Endodermal cell (in vitro differentiated cells): ENCODE data around the gene NT5C. TPM values are rescaled to one million over a fixed set of nuclear protein-coding genes. Genes with fewer than 3 reads are reported as not detected.

Experiments used
- DNase-seq: peaks from one replicate; pipeline ENCODE4 v3.0.0-alpha.2; 2017
- H3K27ac ChIP-seq: 2 replicates; pipeline ENCODE4 v1.5.1; 2013; ENCODE audit warnings: mild to moderate bottlenecking, low read depth, low read length, moderate library complexity
- H3K27me3 ChIP-seq: 2 replicates; pipeline ENCODE4 v1.6.1; 2013; ENCODE audit warnings: mild to moderate bottlenecking, low read length, moderate library complexity; ENCODE audit not compliant: insufficient read depth, control insufficient read depth, poor library complexity, severe bottlenecking
- H3K36me3 ChIP-seq: 2 replicates; pipeline ENCODE4 v1.7.0; 2013; ENCODE audit warnings: mild to moderate bottlenecking, low read length, moderate library complexity; ENCODE audit not compliant: control insufficient read depth, insufficient read depth
- H3K4me1 ChIP-seq: one replicate; pipeline ENCODE4 v1.7.0; 2013; ENCODE audit warnings: low read length; ENCODE audit not compliant: control insufficient read depth, insufficient read depth
- H3K4me3 ChIP-seq: 2 replicates; pipeline ENCODE4 v1.5.1; 2013; ENCODE audit warnings: mild to moderate bottlenecking, low read length, moderate library complexity
- H3K9ac ChIP-seq: 2 replicates; pipeline ENCODE4 v1.6.1; 2013; ENCODE audit warnings: mild to moderate bottlenecking, low read length, moderate library complexity; ENCODE audit not compliant: poor library complexity, severe bottlenecking; ENCODE audit errors: extremely low read depth
- H3K9me3 ChIP-seq: 2 replicates; pipeline ENCODE4 v1.6.1; 2013; ENCODE audit warnings: mild to moderate bottlenecking, low read length, moderate library complexity; ENCODE audit not compliant: control insufficient read depth
- H3K27ac Mint-ChIP-seq: 2 replicates; pipeline ENCODE4 v1.8.0; 2020; ENCODE audit warnings: mixed read lengths
- H3K27me3 Mint-ChIP-seq: 2 replicates; pipeline ENCODE4 v1.8.0; 2021; ENCODE audit warnings: mild to moderate bottlenecking, mixed read lengths; ENCODE audit not compliant: insufficient read depth
- H3K36me3 Mint-ChIP-seq: 2 replicates; pipeline ENCODE4 v1.8.0; 2020; ENCODE audit warnings: low read depth, mixed read lengths
- H3K4me1 Mint-ChIP-seq: 2 replicates; pipeline ENCODE4 v1.8.0; 2020; ENCODE audit warnings: mixed read lengths
- H3K4me3 Mint-ChIP-seq: 2 replicates; pipeline ENCODE4 v1.8.0; 2020; ENCODE audit warnings: mild to moderate bottlenecking, moderate library complexity, mixed read lengths
- H3K9me3 Mint-ChIP-seq: 2 replicates; pipeline ENCODE4 v1.8.0; 2020; ENCODE audit warnings: mild to moderate bottlenecking, mixed read lengths
- CTCF ChIP-seq: fragments of 200-600 bp; sonication (generic); conservative IDR thresholded peaks from 2 replicates; pipeline ENCODE4 v1.5.0; 2021; ENCODE audit warnings: antibody characterized with exemption, mild to moderate bottlenecking
- WGBS, 2 experiments: methylation state at CpG; one replicate each; pipeline versions ENCODE4 v1.1.5 to v1.1.7; 2013; ENCODE audit warnings: missing lambda C conversion rate in 2 of 2, mixed read lengths in 1 of 2; ENCODE audit not compliant: insufficient coverage in 1 of 2, insufficient read length in 1 of 2; 5-methylcytosine and 5-hydroxymethylcytosine counted together
- total RNA-seq, 2 donors: library from RNA; stranded (reverse); fragmentation: NEBNext Ultra II Directional in 1 of 2; extraction: Animal tissue kit (Norgen Biotek cat#: 25700) in 1 of 2; gene quantifications; 2 replicates in 1 of 2; 3 replicates in 1 of 2; pipeline ENCODE4 v1.2.1, GENCODE V29; 2021

The NT5C gene
- total RNA-seq, 2 donors from 2014 or later, result 69.1 to 80.3 TPM

GRCh38 chr17:75146592-75146991 lies 15.1 kb upstream of the NT5C start:
- no peak for DNase-seq
- no peaks in the 10 kb centered on the region for H3K4me1 Mint-ChIP-seq
- no peaks in the 10 kb centered on the region for H3K9me3 Mint-ChIP-seq
- H3K27ac Mint-ChIP-seq, result no peak overlapping the region
- H3K4me3 Mint-ChIP-seq, result no peak overlapping the region
- H3K36me3 Mint-ChIP-seq, result peaks cover 64% of the 10 kb centered on the region
- H3K9ac ChIP-seq, result no peak overlapping the region
- H3K4me3 ChIP-seq, result no peak overlapping the region
- TF ChIP-seq CTCF, result no peak
- no peak overlapping the region for H3K27ac ChIP-seq
- no peaks in the 10 kb centered on the region for H3K4me1 ChIP-seq
- H3K9me3 ChIP-seq, result no peaks in the 10 kb centered on the region
- H3K36me3 ChIP-seq, result peaks cover 76% of the 10 kb centered on the region
- no peaks in the 10 kb centered on the region for H3K27me3 ChIP-seq
- WGBS, 2 experiments, result 89 to 93% methylated on average over 2 to 3 of the region's 3 CpGs
- H3K27me3 Mint-ChIP-seq, result no peaks in the 10 kb centered on the region

DNA sequence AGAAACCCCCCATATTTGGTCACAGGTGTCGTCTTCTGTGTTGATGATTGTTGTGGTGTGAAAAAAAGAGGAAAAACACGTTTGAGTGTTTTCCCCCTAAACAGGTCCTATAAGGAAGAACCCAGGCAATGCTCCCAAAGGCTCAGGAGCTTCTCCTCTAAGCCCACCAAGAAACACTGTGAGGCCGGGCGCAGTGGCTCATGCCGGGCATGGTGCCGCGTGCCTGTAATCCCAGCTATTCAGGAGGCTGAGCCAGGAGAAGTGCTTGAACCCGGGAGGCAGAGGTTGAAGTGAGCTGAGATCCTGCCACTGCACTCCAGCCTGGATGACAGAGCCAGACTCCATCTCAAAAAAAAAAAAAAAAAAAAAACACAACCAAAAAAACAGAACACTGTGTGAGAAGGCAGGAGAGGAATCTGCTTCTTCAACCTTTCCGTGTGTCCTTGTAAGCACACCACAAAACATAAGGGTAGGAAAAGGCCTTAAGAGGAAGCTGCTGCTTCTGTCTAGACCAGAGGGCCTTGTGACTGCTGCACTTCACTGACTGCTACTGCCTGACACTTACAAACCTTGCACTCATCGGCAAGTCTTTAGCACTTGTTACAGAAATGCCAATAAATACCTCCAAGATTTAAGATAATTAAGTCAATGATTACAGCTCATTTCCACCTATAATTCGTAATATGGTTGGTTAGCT lies 13.4 kb upstream of the NT5C start:
- DNase-seq, result no peak
- Mint-ChIP-seq H3K27me3 (no peaks in the 10 kb centered on the region), H3K36me3 (peaks cover 79% of the 10 kb centered on the region), H3K27ac (no peak overlapping the region), H3K4me3 (no peak overlapping the region), H3K9me3 (no peaks in the 10 kb centered on the region), H3K4me1 (no peaks in the 10 kb centered on the region)
- no peak overlapping the region for H3K9ac ChIP-seq
- H3K27ac ChIP-seq, result no peak overlapping the region
- H3K27me3 ChIP-seq, result no peaks in the 10 kb centered on the region
- no peaks in the 10 kb centered on the region for H3K4me1 ChIP-seq
- H3K9me3 ChIP-seq, result no peaks in the 10 kb centered on the region
- H3K4me3 ChIP-seq, result no peak overlapping the region
- H3K36me3 ChIP-seq, result peaks cover 89% of the 10 kb centered on the region
- no peak for TF ChIP-seq CTCF
- WGBS, 2 experiments, result 91 to 93% methylated on average over 7 to 11 of the region's 11 CpGs

DNA sequence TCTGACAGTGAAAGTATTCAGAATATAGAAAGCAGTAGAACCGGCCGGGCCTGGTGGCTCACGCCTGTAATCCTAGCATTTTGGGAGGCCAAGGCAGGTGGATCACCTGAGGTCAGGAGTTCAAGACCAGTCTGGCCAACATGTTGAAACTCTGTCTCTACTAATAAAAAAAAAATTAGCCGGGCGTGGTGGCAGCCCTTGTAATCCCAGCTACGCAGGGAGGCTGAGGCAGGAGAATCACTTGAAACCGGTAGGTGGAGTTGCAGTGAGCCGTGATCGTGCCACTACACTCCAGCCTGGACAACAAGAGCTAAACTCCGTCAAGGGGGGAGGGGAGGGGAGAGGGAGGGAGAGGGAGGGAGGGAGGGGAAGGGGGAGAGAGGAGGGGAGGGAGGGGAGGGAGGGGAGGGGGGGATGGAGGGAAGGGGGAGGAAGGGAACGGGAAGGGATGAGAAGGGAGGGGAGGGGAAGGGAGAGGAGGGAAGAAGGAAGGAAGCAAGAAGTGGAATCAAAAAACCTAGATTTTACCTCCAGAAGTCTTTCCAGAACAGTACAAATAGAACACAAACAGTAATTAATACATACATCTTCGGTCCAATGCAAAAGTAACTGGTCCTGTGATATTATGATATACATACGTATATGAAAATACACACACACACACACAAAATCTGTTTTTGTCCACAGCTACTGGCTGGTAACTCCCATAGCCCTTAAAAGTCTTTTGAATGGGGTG lies 10.9 kb upstream of the NT5C start:
- Mint-ChIP-seq H3K4me1 (no peaks in the 10 kb centered on the region), H3K9me3 (no peaks in the 10 kb centered on the region), H3K27me3 (no peaks in the 10 kb centered on the region), H3K36me3 (peaks cover 69% of the 10 kb centered on the region), H3K4me3 (no peak overlapping the region), H3K27ac (no peak overlapping the region)
- Histone ChIP-seq H3K36me3 (peaks cover 97% of the 10 kb centered on the region), H3K4me1 (no peaks in the 10 kb centered on the region), H3K27me3 (no peaks in the 10 kb centered on the region), H3K4me3 (no peak overlapping the region), H3K9ac (no peak overlapping the region), H3K27ac (no peak overlapping the region), H3K9me3 (no peaks in the 10 kb centered on the region)
- 94 to 97% methylated on average over 6 to 11 of the region's 13 CpGs for WGBS, 2 experiments
- DNase-seq, result no peak
- no peak for TF ChIP-seq CTCF
